SK-N-SH (cell line): Measurements from ENCODE around the gene NUP188. TPM values are rescaled to one million over a fixed set of nuclear protein-coding genes. Genes with fewer than 3 reads are reported as not detected.

ENCODE experiments used
- CTCF ChIA-PET: fragments of 300-600, 350-600 bp; formaldehyde crosslinking; extraction: SDS; loops from one replicate; lab custom pipeline; 2021; lab: Yijun Ruan, JAX
- POLR2A ChIA-PET: fragments of 350-600 bp; sonication (Branson Sonifier 250); formaldehyde crosslinking; extraction: SDS; loops from one replicate; lab custom pipeline; 2020; ENCODE audit warnings: antibody characterized with exemption, inconsistent platforms; lab: Yijun Ruan, JAX
- DNase-seq: peaks from one replicate; pipeline ENCODE4 v3.0.0; 2012
- H2AFZ ChIP-seq: fragments of 200-600 bp; sonication (generic); 2 replicates; pipeline ENCODE4 v1.8.1; 2016; ENCODE audit warnings: antibody characterized with exemption, mild to moderate bottlenecking, low read depth
- H3F3A ChIP-seq: fragments of 200-600 bp; sonication (generic); replicated peaks from 2 replicates; pipeline ENCODE3; 2016; ENCODE audit warnings: antibody characterized with exemption, mild to moderate bottlenecking; ENCODE audit not compliant: insufficient read depth
- H3K27ac ChIP-seq, 2 experiments: fragments of 200-500 bp in 1 of 2; fragments of 200-600 bp in 1 of 2; sonication (Bioruptor generic) in 1 of 2; sonication (generic), shearing (Covaris generic) in 1 of 2; 2 replicates each; pipeline versions ENCODE4 v1.5.1 to v1.6.1; 2014 to 2016; ENCODE audit warnings: low read depth in 2 of 2, inconsistent platforms in 1 of 2, low read length in 1 of 2, mild to moderate bottlenecking in 1 of 2, mixed read lengths in 1 of 2
- H3K27me3 ChIP-seq: fragments of 200-600 bp; sonication (generic), shearing (Covaris generic); 2 replicates; pipeline ENCODE4 v1.6.1; 2016; ENCODE audit warnings: mixed run types; ENCODE audit not compliant: insufficient read depth
- H3K36me3 ChIP-seq, 2 experiments: fragments of 200-500 bp in 1 of 2; fragments of 200-600 bp in 1 of 2; sonication (Bioruptor generic) in 1 of 2; sonication (generic) in 1 of 2; replicated peaks in 1 of 2; 2 replicates each; pipeline versions ENCODE3 to v1.5.1; 2014 to 2016; ENCODE audit warnings: low read length in 1 of 2, mild to moderate bottlenecking in 1 of 2; ENCODE audit not compliant: insufficient read depth in 2 of 2, control insufficient read depth in 1 of 2
- H3K4me1 ChIP-seq, 2 experiments: fragments of 200-500 bp in 1 of 2; fragments of 200-600 bp in 1 of 2; sonication (Bioruptor generic) in 1 of 2; sonication (generic), shearing (Covaris generic) in 1 of 2; 2 replicates each; pipeline versions ENCODE4 v1.5.1 to v1.6.1; 2014 to 2016; ENCODE audit warnings: low read depth in 1 of 2, low read length in 1 of 2, mixed run types in 1 of 2; ENCODE audit not compliant: insufficient read depth in 2 of 2, control insufficient read depth in 1 of 2
- H3K4me2 ChIP-seq: fragments of 200-600 bp; sonication (generic), shearing (Covaris generic); 2 replicates; pipeline ENCODE4 v1.6.1; 2017; ENCODE audit warnings: mixed run types
- H3K4me3 ChIP-seq, 2 experiments: fragments of 200-500 bp in 1 of 2; fragments of 200-600 bp in 1 of 2; sonication (Bioruptor generic) in 1 of 2; sonication (generic), shearing (Covaris generic) in 1 of 2; 2 replicates each; pipeline versions ENCODE4 v1.5.1 to v1.8.1; 2014 to 2016; ENCODE audit warnings: low read depth in 2 of 2, inconsistent platforms in 1 of 2, low read length in 1 of 2, mild to moderate bottlenecking in 1 of 2, mixed read lengths in 1 of 2, moderate library complexity in 1 of 2
- H3K79me2 ChIP-seq: fragments of 200-600 bp; sonication (generic); 2 replicates; pipeline ENCODE4 v1.8.1; 2017; ENCODE audit warnings: mild to moderate bottlenecking; ENCODE audit not compliant: insufficient read depth
- H3K9ac ChIP-seq: fragments of 200-600 bp; sonication (generic); 2 replicates; pipeline ENCODE4 v1.6.1; 2017; ENCODE audit warnings: mixed run types
- H3K9me2 ChIP-seq: fragments of 200-600 bp; sonication (generic); 2 replicates; pipeline ENCODE4 v1.6.1; 2017; ENCODE audit warnings: mixed run types
- H3K9me3 ChIP-seq: fragments of 200-600 bp; sonication (generic); 2 replicates; pipeline ENCODE4 v1.6.1; 2017; ENCODE audit warnings: mixed run types, mild to moderate bottlenecking, moderate library complexity
- H4K20me1 ChIP-seq: fragments of 200-600 bp; sonication (generic); 2 replicates; pipeline ENCODE4 v1.6.1; 2017; ENCODE audit warnings: mild to moderate bottlenecking, mixed run types; ENCODE audit not compliant: insufficient read depth
- ELF1 ChIP-seq: IDR thresholded peaks from 2 replicates; pipeline ENCODE4 v1.4.0; 2012
- EZH2phosphoT487 ChIP-seq: fragments of 200-600 bp; sonication (generic); IDR thresholded peaks from 2 replicates; pipeline ENCODE4 v1.6.1; 2017; ENCODE audit warnings: low read depth, mixed run types, mild to moderate bottlenecking, antibody characterized with exemption, moderate library complexity, borderline replicate concordance
- FOXJ3 ChIP-seq: sonication (generic); formaldehyde crosslinking; IDR thresholded peaks from 2 replicates; pipeline ENCODE4 v1.5.1; 2020; ENCODE audit warnings: mild to moderate bottlenecking, missing genetic modification reagents
- GABPA ChIP-seq: IDR thresholded peaks from 2 replicates; pipeline ENCODE4 v1.4.0; 2012; ENCODE audit warnings: low read depth, mild to moderate bottlenecking
- MEF2A ChIP-seq: IDR thresholded peaks from 2 replicates; pipeline ENCODE4 v1.4.0; 2012; ENCODE audit warnings: low read depth, borderline replicate concordance
- NRF1 ChIP-seq: IDR thresholded peaks from 2 replicates; pipeline ENCODE4 v1.6.1; 2012; ENCODE audit warnings: low read depth, mild to moderate bottlenecking, low read length
- PBX3 ChIP-seq: IDR thresholded peaks from 2 replicates; pipeline ENCODE4; 2012
- POLR2AphosphoS5 ChIP-seq: IDR thresholded peaks from 2 replicates; pipeline ENCODE4 v1.6.1; 2012; ENCODE audit warnings: low read depth, low read length
- RAD21 ChIP-seq: IDR thresholded peaks from 2 replicates; pipeline ENCODE4 v1.6.1; 2012; ENCODE audit warnings: mild to moderate bottlenecking, low read length
- RCOR1 ChIP-seq: fragments of 150-350 bp; IDR thresholded peaks from 2 replicates; pipeline ENCODE4 v1.6.1; 2017; ENCODE audit warnings: antibody characterized with exemption, low read length
- RFX5 ChIP-seq: IDR thresholded peaks from 2 replicates; pipeline ENCODE4 v1.6.1; 2012; ENCODE audit warnings: mild to moderate bottlenecking, improper control_type of control experiment, low read length
- SIN3A ChIP-seq: IDR thresholded peaks from 2 replicates; pipeline ENCODE4 v1.6.1; 2012; ENCODE audit warnings: low read depth, mild to moderate bottlenecking, low read length, moderate library complexity, borderline replicate concordance
- SMC3 ChIP-seq: IDR thresholded peaks from 2 replicates; pipeline ENCODE4 v1.6.1; 2012; ENCODE audit warnings: low read depth, low read length, improper control_type of control experiment
- TAF1 ChIP-seq: IDR thresholded peaks from 2 replicates; pipeline ENCODE4 v1.6.1; 2012; ENCODE audit warnings: low read depth, mild to moderate bottlenecking, low read length, moderate library complexity, borderline replicate concordance
- TCF12 ChIP-seq: IDR thresholded peaks from 2 replicates; pipeline ENCODE4 v1.4.0; 2012
- YY1 ChIP-seq: IDR thresholded peaks from 2 replicates; pipeline ENCODE4 v1.4.0; 2012; ENCODE audit warnings: low read depth, mild to moderate bottlenecking
- WGBS: methylation state at CpG from one replicate; pipeline ENCODE4 v1.1.6; 2017; ENCODE audit warnings: low lambda C conversion rate; 5-methylcytosine and 5-hydroxymethylcytosine counted together
- polyA plus RNA-seq, 3 experiments: library from polyadenylated mRNA; depleted of rRNA; stranded (reverse); fragments of >200 nt; gene quantifications; 2 replicates each; pipeline ENCODE4 v1.2.3, GENCODE V29; 2012
- TF ChIP-seq, protein P1 (sequence below): fragments of 150-350 bp; IDR thresholded peaks from 2 replicates; pipeline ENCODE4 v1.6.1; 2016; ENCODE audit warnings: mild to moderate bottlenecking, low read depth, low read length

The NUP188 gene
- polyA plus RNA-seq, 1 of the 3 experiments (the other 2 are of a cell fraction) = 49.5 TPM

DNA sequence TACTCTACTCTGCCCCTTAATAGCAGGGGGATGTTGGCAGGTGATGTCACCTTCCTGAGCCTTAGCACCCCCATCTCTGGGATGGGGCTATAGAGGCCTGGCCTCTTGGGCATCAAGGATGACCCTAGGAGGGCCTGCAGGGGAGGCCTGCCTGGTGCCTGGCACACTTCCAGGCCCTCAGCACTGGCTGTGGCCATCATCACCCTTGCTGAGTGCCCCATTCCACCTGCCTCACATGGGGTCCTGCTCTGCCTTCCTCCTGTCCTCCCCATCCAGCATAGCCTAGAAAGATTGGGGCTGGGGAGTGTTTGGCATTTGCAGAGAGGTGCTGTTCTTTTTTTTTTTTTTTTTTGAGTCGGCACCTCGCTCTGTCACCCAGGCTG, 44.4 kb upstream of the NUP188 start:
- Histone ChIP-seq H3K27ac (no peak overlapping the region), H3F3A (peaks cover 12% of the 10 kb centered on the region), H3K4me3 (no peak overlapping the region), H2AFZ (no peak overlapping the region), H3K27me3 (no peaks in the 10 kb centered on the region), H3K9me2 (no peaks in the 10 kb centered on the region), H4K20me1 (no peaks in the 10 kb centered on the region)
- DNase-seq = no peak
- CTCF ChIA-PET = interaction anchor here (1.2 to 2.4 kb wide), 2 partner anchors 25 to 58 kb away, joined by 3 to 10 read pairs; no protein-coding TSS in a partner anchor
- 94% methylated on average over 2 of the region's 2 CpGs for WGBS
- POLR2A ChIA-PET = interaction anchor here (0.5 kb wide), 1 partner anchor 56 kb away, joined by 5 read pairs; no protein-coding TSS in a partner anchor
- no peak for TF ChIP-seq FOXJ3 (CRISPR knock-in tag)
- no peak for TF ChIP-seq RCOR1
- TF ChIP-seq GABPA = no peak
- TF ChIP-seq, protein P1, sequence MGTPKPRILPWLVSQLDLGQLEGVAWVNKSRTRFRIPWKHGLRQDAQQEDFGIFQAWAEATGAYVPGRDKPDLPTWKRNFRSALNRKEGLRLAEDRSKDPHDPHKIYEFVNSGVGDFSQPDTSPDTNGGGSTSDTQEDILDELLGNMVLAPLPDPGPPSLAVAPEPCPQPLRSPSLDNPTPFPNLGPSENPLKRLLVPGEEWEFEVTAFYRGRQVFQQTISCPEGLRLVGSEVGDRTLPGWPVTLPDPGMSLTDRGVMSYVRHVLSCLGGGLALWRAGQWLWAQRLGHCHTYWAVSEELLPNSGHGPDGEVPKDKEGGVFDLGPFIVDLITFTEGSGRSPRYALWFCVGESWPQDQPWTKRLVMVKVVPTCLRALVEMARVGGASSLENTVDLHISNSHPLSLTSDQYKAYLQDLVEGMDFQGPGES = no peak
- no peak for TF ChIP-seq RFX5
- no peak for TF ChIP-seq SMC3
- no peak for TF ChIP-seq RAD21
- no peak for TF ChIP-seq SIN3A
- no peak for TF ChIP-seq POLR2AphosphoS5
- no peak for TF ChIP-seq NRF1
- no peak for TF ChIP-seq MEF2A
- TF ChIP-seq TCF12 = no peak
- TF ChIP-seq, all 33 proteins: peak for 0
- Histone ChIP-seq H3K4me2 (no peak overlapping the region), H3K9ac (no peak overlapping the region), H3K79me2 (peaks cover 71% of the 10 kb centered on the region; the same call in 1 of the 2 replicates), H3K36me3 (peaks cover 13 to 14% of the 10 kb centered on the region in 2 experiments), H3K9me3 (no peaks in the 10 kb centered on the region), H3K4me1 (peaks cover 7 to 9% of the 10 kb centered on the region in 2 experiments; a peak in 2 of 4 replicates)

- H3K79me2 ChIP-seq = peaks cover 65% of the 10 kb centered on the region; the same call in 1 of the 2 replicates
- CTCF ChIA-PET = interaction anchor here (2.4 kb wide), 1 partner anchor 24 kb away, joined by 10 read pairs; no protein-coding TSS in a partner anchor
- WGBS = 83% methylated on average over 10 of the region's 10 CpGs
These were observed 43.5 kb upstream of the NUP188 start for GRCh38 chr9:128903871-128904620.

More at GRCh38 chr9:128903871-128904620, 43.5 kb upstream of the NUP188 start:
- Histone ChIP-seq H3K27ac (peak overlapping the region in 1 of 2 experiments; percentile 38; a peak in 2 of 4 replicates), H3F3A (peaks cover 12% of the 10 kb centered on the region), H3K36me3 (peaks cover 13 to 24% of the 10 kb centered on the region in 2 experiments), H3K27me3 (no peaks in the 10 kb centered on the region), H2AFZ (no peak overlapping the region), H3K9me2 (no peaks in the 10 kb centered on the region), H4K20me1 (no peaks in the 10 kb centered on the region), H3K4me3 (no peak overlapping the region), H3K9ac (no peak overlapping the region), H3K9me3 (no peaks in the 10 kb centered on the region), H3K4me2 (no peak overlapping the region), H3K4me1 (peaks cover 7 to 9% of the 10 kb centered on the region in 2 experiments; a peak in 2 of 4 replicates)
- TF ChIP-seq POLR2AphosphoS5 (no peak), RFX5 (no peak), NRF1 (no peak), PBX3 (no peak), TAF1 (no peak), ELF1 (no peak), EZH2phosphoT487 (no peak), YY1 (no peak), RAD21 (no peak), TCF12 (no peak), FOXJ3 (CRISPR knock-in tag) (no peak)
- TF ChIP-seq, protein P1 = no peak
- POLR2A ChIA-PET = no interaction called here
- DNase-seq = no peak
